GM12878 (cell line): Measurements from ENCODE around the gene RANGRF. TPM values are rescaled to one million over a fixed set of nuclear protein-coding genes. Genes with fewer than 3 reads are reported as not detected.

Source experiments
- ATF3 ChIP-seq: IDR thresholded peaks from 2 replicates; pipeline ENCODE4 v1.6.1; 2011; ENCODE audit warnings: low read depth, mild to moderate bottlenecking, low read length, moderate library complexity, borderline replicate concordance; ENCODE audit errors: extremely low read depth
- GATAD2B ChIP-seq: fragments of 450-650 bp; conservative IDR thresholded peaks from 2 replicates; pipeline ENCODE4 v1.6.1; 2017; ENCODE audit warnings: low read depth, mild to moderate bottlenecking, moderate library complexity
- IKZF2 ChIP-seq, 2 experiments: fragments of 450-650 bp; IDR thresholded peaks; 2 replicates each; pipeline ENCODE4 v1.6.1; 2017; ENCODE audit warnings: mild to moderate bottlenecking in 2 of 2, moderate library complexity in 2 of 2
- LARP7 ChIP-seq: fragments of 450-650 bp; IDR thresholded peaks from 2 replicates; pipeline ENCODE4 v1.6.1; 2017; ENCODE audit warnings: mild to moderate bottlenecking
- MLLT1 ChIP-seq: fragments of 450-650 bp; IDR thresholded peaks from 2 replicates; pipeline ENCODE4 v1.6.1; 2016; ENCODE audit warnings: mild to moderate bottlenecking
- PKNOX1 ChIP-seq: fragments of 450-650 bp; IDR thresholded peaks from 2 replicates; pipeline ENCODE4 v1.6.1; 2016; ENCODE audit warnings: mild to moderate bottlenecking
- POLR2A ChIP-seq: IDR thresholded peaks from 2 replicates; pipeline ENCODE4 v1.6.1; 2011; ENCODE audit warnings: low read depth, mild to moderate bottlenecking, low read length
- SMARCA5 ChIP-seq: fragments of 450-650 bp; IDR thresholded peaks from 2 replicates; pipeline ENCODE4 v1.6.1; 2017; ENCODE audit warnings: mild to moderate bottlenecking
- SRF ChIP-seq, 2 experiments: IDR thresholded peaks; 2 replicates each; pipeline ENCODE4 v1.6.1; 2011; ENCODE audit warnings: low read depth in 2 of 2, low read length in 2 of 2, mild to moderate bottlenecking in 1 of 2, moderate library complexity in 1 of 2
- TCF12 ChIP-seq: IDR thresholded peaks from 2 replicates; pipeline ENCODE4 v1.6.1; 2011; ENCODE audit warnings: low read depth, mild to moderate bottlenecking, low read length
- ZNF207 ChIP-seq: fragments of 450-650 bp; IDR thresholded peaks from 2 replicates; pipeline ENCODE4 v1.6.1; 2014; ENCODE audit warnings: antibody characterized with exemption, mild to moderate bottlenecking, borderline replicate concordance
- ZNF217 ChIP-seq: fragments of 450-650 bp; IDR thresholded peaks from 2 replicates; pipeline ENCODE4 v1.6.1; 2017; ENCODE audit warnings: antibody characterized with exemption, mild to moderate bottlenecking
- ZNF592 ChIP-seq: fragments of 450-650 bp; IDR thresholded peaks from 2 replicates; pipeline ENCODE4 v1.6.1; 2017; ENCODE audit warnings: mild to moderate bottlenecking, moderate library complexity
- polyA plus RNA-seq, 11 experiments: library from polyadenylated mRNA; depleted of rRNA in 4 of 11; unstranded in 6 of 11; stranded (reverse) in 5 of 11; fragments of >200 nt; fragmentation: Nextera tagmentation in 4 of 11; fragmentation: Illumina TruSeq in 1 of 11; extraction: Ambion mirVana in 4 of 11; extraction: Trizol in 1 of 11; gene quantifications; 1 replicate in 1 of 11; 2 replicates in 10 of 11; pipeline versions ENCODE4 v1.2.1 to v1.2.3, GENCODE V29; 2011 to 2016; ENCODE audit warnings: inconsistent platforms in 2 of 11, missing spikeins in 2 of 11, low read depth in 1 of 11
- total RNA-seq, 4 experiments: library from RNA; depleted of rRNA in 3 of 4; stranded (reverse); fragments of >200 nt in 3 of 4; fragmentation: Illumina TruSeq in 1 of 4; extraction: Trizol in 1 of 4; gene quantifications; 2 replicates each; pipeline versions ENCODE4 v1.2.1 to v1.2.3, GENCODE V29; 2013 to 2021

RANGRF gene
- total and polyA plus RNA-seq, 10 of the 15 experiments (the other 5 are each of a cell fraction or from before 2014, with no cell fraction given): 30.1 to 181 (median 61.4) TPM

- 0 out of 2 replicates have a peak, but pooled peaks have one; percentile 31 for TF ChIP-seq ZNF207
- no peak for TF ChIP-seq SRF (IDR thresholded peaks at IDR 0.05; ENCODE audit: low read depth in 2 of 2, low read length in 2 of 2)
- TF ChIP-seq ZNF592: 0 out of 2 replicates have a peak, but pooled peaks have one; percentile 22
- peak; percentile 6; the same call in 1 of the 2 replicates for TF ChIP-seq PKNOX1
- TF ChIP-seq ATF3: no peak
- 0 out of 4 replicates have a peak, but pooled peaks of 1 of the 2 experiments have one; percentile 12 for TF ChIP-seq IKZF2 (IDR thresholded peaks at IDR 0.05)
- TF ChIP-seq ZNF217: no peak
- peak; percentile 43; the same call in 1 of the 2 replicates for TF ChIP-seq TCF12
- no peak for TF ChIP-seq GATAD2B
- TF ChIP-seq LARP7: no peak; the same call in 1 of the 2 replicates
- peak; percentile 81; the same call in 1 of the 2 replicates for TF ChIP-seq SMARCA5
- no peak for TF ChIP-seq MLLT1
- TF ChIP-seq POLR2A: no peak
Measured at GRCh38 chr17:8300627-8301242, 12.3 kb downstream of the RANGRF start (continued).
